PC-3 (cell line): ENCODE measurements around the gene PELI2. TPM values are rescaled to one million over a fixed set of nuclear protein-coding genes. Genes with fewer than 3 reads are reported as not detected.

Experiments used
- ATAC-seq: fragments of 200-7000 bp; cut with Tn5 transposase; 2 replicates; pipeline ENCODE4 v1.9.1; 2020; ENCODE audit warnings: mild to moderate bottlenecking, moderate library complexity
- BruUV-seq: library from RNA; stranded (reverse); fragments of 400-500 nt; replicated peaks from 2 replicates; lab custom pipeline; 2021; lab: Mats Ljungman, UMichigan
- CTCF ChIA-PET: fragments of 300-600 bp; sonication (Branson Sonifier 250); formaldehyde crosslinking; loops from one replicate; lab custom pipeline; 2022; ENCODE audit warnings: antibody characterized with exemption; lab: Charles Lee
- POLR2A ChIA-PET: fragments of 300-600 bp; sonication (Branson Sonifier 250); formaldehyde crosslinking; loops from one replicate; lab custom pipeline; 2022; ENCODE audit warnings: antibody characterized with exemption; ENCODE audit not compliant: unreplicated experiment; lab: Charles Lee
- DNase-seq: peaks from one replicate; pipeline ENCODE4 v3.0.0-alpha.2; 2015
- H2AFZ ChIP-seq: fragments of 300-600 bp; sonication (generic); 2 replicates; pipeline ENCODE4 v1.6.0; 2016; ENCODE audit warnings: antibody characterized with exemption, low read length
- H3F3A ChIP-seq: fragments of 300-600 bp; sonication (generic); one replicate; pipeline ENCODE4 v1.6.0; 2017; ENCODE audit warnings: antibody characterized with exemption, low read length, control low read depth, mild to moderate bottlenecking; ENCODE audit not compliant: unreplicated experiment
- H3K27ac ChIP-seq: fragments of 300-600 bp; sonication (generic); 2 replicates; pipeline ENCODE4 v1.5.1; 2016; ENCODE audit warnings: mild to moderate bottlenecking, low read length
- H3K27me3 ChIP-seq: fragments of 300-600 bp; sonication (generic); 2 replicates; pipeline ENCODE4 v1.6.1; 2016; ENCODE audit warnings: low read length, mixed read lengths
- H3K36me3 ChIP-seq: fragments of 300-600 bp; sonication (generic); 2 replicates; pipeline ENCODE4 v1.6.1; 2016; ENCODE audit warnings: low read depth, mixed run types, low read length, mixed read lengths
- H3K4me1 ChIP-seq: fragments of 300-600 bp; sonication (generic); 2 replicates; pipeline ENCODE4 v1.5.1; 2016; ENCODE audit warnings: low read length; ENCODE audit not compliant: insufficient read depth
- H3K4me2 ChIP-seq: fragments of 300-600 bp; sonication (generic); 2 replicates; pipeline ENCODE4 v1.6.0; 2016; ENCODE audit warnings: low read length
- H3K4me3 ChIP-seq: fragments of 300-600 bp; sonication (generic); 2 replicates; pipeline ENCODE4 v1.5.1; 2016; ENCODE audit warnings: mild to moderate bottlenecking, low read length, mixed read lengths
- H3K79me2 ChIP-seq: fragments of 300-600 bp; sonication (generic); 2 replicates; pipeline ENCODE4 v1.6.1; 2017; ENCODE audit warnings: low read length, mixed read lengths
- H3K9ac ChIP-seq: fragments of 300-600 bp; sonication (generic); 2 replicates; pipeline ENCODE4 v1.6.0; 2016; ENCODE audit warnings: mild to moderate bottlenecking, low read length
- H3K9me2 ChIP-seq: fragments of 300-600 bp; sonication (generic); replicated peaks from 2 replicates; pipeline ENCODE4 v1.6.1; 2016; ENCODE audit warnings: mixed run types, low read length, mixed read lengths
- H3K9me3 ChIP-seq: fragments of 300-600 bp; sonication (generic); 2 replicates; pipeline ENCODE4 v1.6.1; 2016; ENCODE audit warnings: low read length, mixed read lengths
- H4K20me1 ChIP-seq: fragments of 300-600 bp; sonication (generic); 2 replicates; pipeline ENCODE4 v1.6.1; 2016; ENCODE audit warnings: low read length, mixed read lengths
- EZH2 ChIP-seq: fragments of 300-600 bp; sonication (generic); IDR thresholded peaks from one replicate; pipeline ENCODE4 v1.6.1; 2017; ENCODE audit warnings: antibody characterized with exemption, mild to moderate bottlenecking, low read length; ENCODE audit not compliant: unreplicated experiment
- EZH2phosphoT487 ChIP-seq: fragments of 300-600 bp; sonication (generic); IDR thresholded peaks from 2 replicates; pipeline ENCODE4 v1.6.1; 2018; ENCODE audit warnings: mild to moderate bottlenecking, antibody characterized with exemption, low read length, borderline replicate concordance
- intact Hi-C: fragments of 100-400 bp; cut with micrococcal nuclease; formaldehyde crosslinking; loops from 2 replicates; pipeline ENCODE4 v1.9.0; 2023
- total RNA-seq: library from RNA; depleted of rRNA; stranded (reverse); fragments of >200 nt; gene quantifications from 2 replicates; pipeline ENCODE4 v1.2.3, GENCODE V29; 2014
- TF ChIP-seq, protein P1 (sequence below): fragments of 300-600 bp; sonication (generic); conservative IDR thresholded peaks from 2 replicates; pipeline ENCODE4 v1.5.1; 2017; ENCODE audit warnings: antibody characterized with exemption, low read depth, mild to moderate bottlenecking, low read length

The PELI2 gene
- total RNA-seq, 1 experiment from 2014 or later: 0.11 TPM

DNA sequence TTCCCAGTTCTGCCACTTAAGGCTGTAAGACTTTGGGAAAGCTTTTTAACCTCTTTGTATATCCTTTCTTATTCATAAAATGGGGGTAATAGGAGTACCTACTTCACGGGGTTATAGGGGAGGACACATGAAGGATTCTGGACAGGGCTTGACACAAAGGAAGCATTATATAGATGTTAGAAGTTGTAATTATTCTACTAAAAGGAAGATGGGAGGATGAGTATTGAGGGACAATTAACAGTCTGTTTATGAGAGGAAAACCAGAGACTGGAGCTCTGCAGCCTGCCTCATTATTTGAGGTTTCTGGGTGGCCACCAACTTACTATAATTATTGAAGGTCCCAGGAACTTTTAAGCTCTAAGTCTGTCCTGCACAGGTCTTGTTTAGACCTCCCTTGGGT is 34.0 kb downstream of the PELI2 start:
- ChIA-PET CTCF (no interaction called here), POLR2A (no interaction called here)
- no TSS peak for BruUV-seq
- Histone ChIP-seq H3K9me2 (no peaks in the 10 kb centered on the region), H3K36me3 (no peaks in the 10 kb centered on the region), H3K9me3 (no peaks in the 10 kb centered on the region), H3K4me1 (no peaks in the 10 kb centered on the region), H3K4me3 (no peak overlapping the region), H3K9ac (no peak overlapping the region), H3K27me3 (peaks cover 79% of the 10 kb centered on the region), H3K79me2 (no peaks in the 10 kb centered on the region), H4K20me1 (no peaks in the 10 kb centered on the region), H2AFZ (no peak overlapping the region), H3K27ac (no peak overlapping the region), H3F3A (no peaks in the 10 kb centered on the region), H3K4me2 (no peak overlapping the region)
- TF ChIP-seq EZH2 (no peak), EZH2phosphoT487 (no peak)
- TF ChIP-seq, protein P1, sequence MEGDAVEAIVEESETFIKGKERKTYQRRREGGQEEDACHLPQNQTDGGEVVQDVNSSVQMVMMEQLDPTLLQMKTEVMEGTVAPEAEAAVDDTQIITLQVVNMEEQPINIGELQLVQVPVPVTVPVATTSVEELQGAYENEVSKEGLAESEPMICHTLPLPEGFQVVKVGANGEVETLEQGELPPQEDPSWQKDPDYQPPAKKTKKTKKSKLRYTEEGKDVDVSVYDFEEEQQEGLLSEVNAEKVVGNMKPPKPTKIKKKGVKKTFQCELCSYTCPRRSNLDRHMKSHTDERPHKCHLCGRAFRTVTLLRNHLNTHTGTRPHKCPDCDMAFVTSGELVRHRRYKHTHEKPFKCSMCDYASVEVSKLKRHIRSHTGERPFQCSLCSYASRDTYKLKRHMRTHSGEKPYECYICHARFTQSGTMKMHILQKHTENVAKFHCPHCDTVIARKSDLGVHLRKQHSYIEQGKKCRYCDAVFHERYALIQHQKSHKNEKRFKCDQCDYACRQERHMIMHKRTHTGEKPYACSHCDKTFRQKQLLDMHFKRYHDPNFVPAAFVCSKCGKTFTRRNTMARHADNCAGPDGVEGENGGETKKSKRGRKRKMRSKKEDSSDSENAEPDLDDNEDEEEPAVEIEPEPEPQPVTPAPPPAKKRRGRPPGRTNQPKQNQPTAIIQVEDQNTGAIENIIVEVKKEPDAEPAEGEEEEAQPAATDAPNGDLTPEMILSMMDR: no peak
- intact Hi-C loops: no loop called here
- no peak for DNase-seq
- no peak for ATAC-seq

DNA sequence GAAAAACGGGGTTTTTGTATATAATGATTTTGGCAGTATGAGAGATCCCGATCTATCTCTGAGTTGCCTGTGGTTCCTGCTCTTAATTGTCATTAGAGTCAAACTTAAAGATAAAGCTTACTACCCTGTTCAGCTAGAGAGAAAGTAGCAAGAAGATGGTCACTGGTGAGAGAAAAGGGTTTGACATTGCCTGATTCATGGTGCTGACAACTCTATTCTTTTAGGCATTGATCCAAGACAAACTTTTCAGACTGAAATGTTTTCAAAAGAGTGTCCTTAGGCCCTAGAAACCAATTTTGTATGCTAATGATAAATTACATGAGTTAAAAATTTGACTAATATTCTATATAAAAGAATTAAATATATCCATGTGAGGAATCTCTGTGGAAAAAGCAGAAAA is 35.1 kb downstream of the PELI2 start:
- H3K27ac ChIP-seq: no peak overlapping the region
- BruUV-seq: no TSS peak
- no peak overlapping the region for H3K4me2 ChIP-seq
- no peaks in the 10 kb centered on the region for H3F3A ChIP-seq
- H3K36me3 ChIP-seq: no peaks in the 10 kb centered on the region
- TF ChIP-seq, protein P1: no peak
- TF ChIP-seq EZH2 (no peak), EZH2phosphoT487 (no peak)
- H3K27me3 ChIP-seq: peaks cover 68% of the 10 kb centered on the region
- H3K9ac ChIP-seq: no peak overlapping the region
- H3K4me1 ChIP-seq: no peaks in the 10 kb centered on the region
- H2AFZ ChIP-seq: no peak overlapping the region
- no peaks in the 10 kb centered on the region for H3K9me3 ChIP-seq
- DNase-seq (no peak), ATAC-seq (no peak)
- ChIA-PET CTCF (no interaction called here), POLR2A (no interaction called here)
- H4K20me1 ChIP-seq: no peaks in the 10 kb centered on the region
- no peaks in the 10 kb centered on the region for H3K9me2 ChIP-seq
- intact Hi-C loops: no loop called here
- no peak overlapping the region for H3K4me3 ChIP-seq
- no peaks in the 10 kb centered on the region for H3K79me2 ChIP-seq

DNA sequence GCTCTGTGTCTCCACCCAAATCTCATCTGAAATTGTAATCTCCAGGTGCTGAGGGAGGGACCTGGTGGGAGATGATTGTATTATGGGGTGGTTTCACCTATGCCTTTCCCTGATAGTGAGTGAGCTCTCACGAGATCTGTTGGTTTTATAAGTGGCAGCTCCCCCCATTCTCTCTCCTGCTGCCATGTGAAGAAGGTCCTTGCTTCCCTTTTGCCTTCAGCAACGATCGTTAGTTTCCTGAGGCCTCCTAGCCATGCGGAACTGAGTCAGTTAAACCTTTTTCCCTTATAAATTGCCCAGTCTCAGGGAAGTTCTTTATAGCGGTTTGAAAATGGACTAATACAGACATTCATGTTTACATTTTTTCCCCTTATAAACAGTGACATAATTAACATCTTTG is 36.1 kb downstream of the PELI2 start:
- H3K27me3 ChIP-seq: peaks cover 58% of the 10 kb centered on the region
- no peaks in the 10 kb centered on the region for H3K4me1 ChIP-seq
- H3K4me2 ChIP-seq: no peak overlapping the region
- H3K36me3 ChIP-seq: no peaks in the 10 kb centered on the region
- CTCF ChIA-PET: no interaction called here
- no peak overlapping the region for H2AFZ ChIP-seq
- no peak overlapping the region for H3K9ac ChIP-seq
- H3F3A ChIP-seq: no peaks in the 10 kb centered on the region
- no peaks in the 10 kb centered on the region for H3K9me2 ChIP-seq
- H3K9me3 ChIP-seq: no peaks in the 10 kb centered on the region
- no peaks in the 10 kb centered on the region for H3K79me2 ChIP-seq
- H3K4me3 ChIP-seq: no peak overlapping the region
- POLR2A ChIA-PET: no interaction called here
- H3K27ac ChIP-seq: no peak overlapping the region
- no peaks in the 10 kb centered on the region for H4K20me1 ChIP-seq
- DNase-seq (no peak), ATAC-seq (no peak)
- BruUV-seq: no TSS peak
- intact Hi-C loops: no loop called here
- no peak for TF ChIP-seq EZH2
- TF ChIP-seq, protein P1: no peak
- TF ChIP-seq EZH2phosphoT487: no peak
